AG04450 (cell line): ENCODE results near the gene SMPDL3B. TPM values are rescaled to one million over a fixed set of nuclear protein-coding genes. Genes with fewer than 3 reads are reported as not detected.

Experiments used
- CTCF ChIA-PET: fragments of 300-600, 350-600 bp; formaldehyde crosslinking; extraction: SDS; loops from one replicate; lab custom pipeline; 2022; ENCODE audit warnings: antibody characterized with exemption, inconsistent platforms; lab: Charles Lee
- POLR2A ChIA-PET: fragments of 350-600 bp; formaldehyde crosslinking; extraction: SDS; loops from one replicate; lab custom pipeline; 2021; ENCODE audit warnings: antibody characterized with exemption, inconsistent platforms; lab: Yijun Ruan, JAX
- DNase-seq: peaks from one replicate; pipeline ENCODE4 v3.0.0-alpha.2; 2011; ENCODE audit warnings: low read depth, low spot score
- H3K27ac ChIP-seq: one replicate; pipeline ENCODE4 v1.5.1; 2012; ENCODE audit warnings: low read depth, low read length, control low read depth
- H3K27me3 ChIP-seq: one replicate; pipeline ENCODE4 v1.6.0; 2012; ENCODE audit warnings: low read length; ENCODE audit not compliant: control insufficient read depth, insufficient read depth
- H3K4me3 ChIP-seq: 2 replicates; pipeline ENCODE4 v1.5.1; 2011; ENCODE audit warnings: mild to moderate bottlenecking, low read depth, low read length, control low read depth
- H3K9me3 ChIP-seq: 2 replicates; pipeline ENCODE4 v1.5.1; 2012; ENCODE audit warnings: low read length; ENCODE audit not compliant: control insufficient read depth, insufficient read depth
- polyA plus RNA-seq: library from polyadenylated mRNA; depleted of rRNA; stranded (reverse); fragments of >200 nt; gene quantifications from 2 replicates; pipeline ENCODE4 v1.2.3, GENCODE V29; 2011
- TF ChIP-seq, protein P1 (sequence below): IDR thresholded peaks from 2 replicates; pipeline ENCODE4 v1.5.1; 2011; ENCODE audit warnings: low read depth, low read length, control low read depth, inconsistent platforms

Gene SMPDL3B
- polyA plus RNA-seq, 1 experiment: 0.05 TPM

GRCh38 chr1:27938488-27938887 is 3.7 kb downstream of the SMPDL3B start:
- TF ChIP-seq, protein P1, sequence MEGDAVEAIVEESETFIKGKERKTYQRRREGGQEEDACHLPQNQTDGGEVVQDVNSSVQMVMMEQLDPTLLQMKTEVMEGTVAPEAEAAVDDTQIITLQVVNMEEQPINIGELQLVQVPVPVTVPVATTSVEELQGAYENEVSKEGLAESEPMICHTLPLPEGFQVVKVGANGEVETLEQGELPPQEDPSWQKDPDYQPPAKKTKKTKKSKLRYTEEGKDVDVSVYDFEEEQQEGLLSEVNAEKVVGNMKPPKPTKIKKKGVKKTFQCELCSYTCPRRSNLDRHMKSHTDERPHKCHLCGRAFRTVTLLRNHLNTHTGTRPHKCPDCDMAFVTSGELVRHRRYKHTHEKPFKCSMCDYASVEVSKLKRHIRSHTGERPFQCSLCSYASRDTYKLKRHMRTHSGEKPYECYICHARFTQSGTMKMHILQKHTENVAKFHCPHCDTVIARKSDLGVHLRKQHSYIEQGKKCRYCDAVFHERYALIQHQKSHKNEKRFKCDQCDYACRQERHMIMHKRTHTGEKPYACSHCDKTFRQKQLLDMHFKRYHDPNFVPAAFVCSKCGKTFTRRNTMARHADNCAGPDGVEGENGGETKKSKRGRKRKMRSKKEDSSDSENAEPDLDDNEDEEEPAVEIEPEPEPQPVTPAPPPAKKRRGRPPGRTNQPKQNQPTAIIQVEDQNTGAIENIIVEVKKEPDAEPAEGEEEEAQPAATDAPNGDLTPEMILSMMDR: no peak
- ChIA-PET POLR2A (no interaction called here), CTCF (no interaction called here)
- no peak for DNase-seq
- no peak overlapping the region for H3K4me3 ChIP-seq
- no peaks in the 10 kb centered on the region for H3K9me3 ChIP-seq
- H3K27me3 ChIP-seq: peaks cover 16% of the 10 kb centered on the region
- no peak overlapping the region for H3K27ac ChIP-seq

- no peak overlapping the region for H3K27ac ChIP-seq
- DNase-seq: no peak
- POLR2A ChIA-PET: no interaction called here
- H3K27me3 ChIP-seq: peaks cover 12% of the 10 kb centered on the region
- TF ChIP-seq, protein P1: peak; percentile 36; the same call in 1 of the 2 replicates
- no peak overlapping the region for H3K4me3 ChIP-seq
- CTCF ChIA-PET: interaction anchor here (0.6 to 1.3 kb wide), 5 partner anchors 14 to 704 kb away, joined by 3 to 4 read pairs (median 3); no protein-coding TSS in a partner anchor
- H3K9me3 ChIP-seq: no peaks in the 10 kb centered on the region
Measured at GRCh38 chr1:27940297-27940696, 5.5 kb downstream of the SMPDL3B start.

DNA sequence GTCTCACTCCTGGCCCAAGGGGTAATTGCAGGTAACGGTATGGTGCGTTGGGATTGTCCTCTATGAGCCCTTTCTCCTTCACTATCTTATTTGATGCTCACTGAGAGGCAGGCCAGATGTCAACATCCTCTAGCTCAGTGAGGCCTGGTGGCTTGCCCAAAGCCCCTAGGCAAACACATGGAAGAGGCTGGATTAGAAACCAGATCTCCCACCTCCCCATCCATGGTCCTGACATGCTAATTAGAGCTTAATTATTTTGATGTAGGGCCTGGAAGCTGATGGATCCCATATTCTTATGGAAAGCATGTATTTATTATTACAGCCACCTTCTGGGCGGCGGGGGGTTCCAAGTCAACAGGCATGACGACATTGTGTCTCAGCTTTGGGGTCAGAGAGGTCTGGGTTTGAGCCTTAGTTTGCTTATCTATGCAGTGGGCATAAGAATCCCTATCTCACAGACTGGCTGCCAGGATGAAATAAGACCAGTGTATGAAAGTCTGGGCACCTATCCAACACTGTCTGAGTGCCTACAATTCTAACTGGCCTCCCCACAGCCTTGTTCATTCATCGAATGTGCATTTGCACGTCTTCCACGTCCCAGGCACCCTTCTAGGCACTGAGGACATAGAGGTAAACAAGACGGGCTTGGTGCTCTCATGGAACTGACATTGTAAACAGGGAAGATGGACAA is 6.2 kb downstream of the SMPDL3B start:
- no peak for DNase-seq
- Histone ChIP-seq H3K4me3 (no peak overlapping the region), H3K9me3 (no peaks in the 10 kb centered on the region), H3K27me3 (peaks cover 6% of the 10 kb centered on the region), H3K27ac (no peak overlapping the region)
- TF ChIP-seq, protein P1: no peak
- ChIA-PET POLR2A (no interaction called here), CTCF (interaction anchor here (0.6 to 1.3 kb wide), 5 partner anchors 14 to 703 kb away, joined by 3 to 4 read pairs (median 3); no protein-coding TSS in a partner anchor)

GRCh38 chr1:27941671-27942540 is 7.1 kb downstream of the SMPDL3B start:
- TF ChIP-seq, protein P1: no peak
- peaks cover 6% of the 10 kb centered on the region for H3K27me3 ChIP-seq
- H3K27ac ChIP-seq: no peak overlapping the region
- POLR2A ChIA-PET: no interaction called here
- H3K4me3 ChIP-seq: no peak overlapping the region
- no peaks in the 10 kb centered on the region for H3K9me3 ChIP-seq
- CTCF ChIA-PET: no interaction called here
- DNase-seq: no peak

DNA sequence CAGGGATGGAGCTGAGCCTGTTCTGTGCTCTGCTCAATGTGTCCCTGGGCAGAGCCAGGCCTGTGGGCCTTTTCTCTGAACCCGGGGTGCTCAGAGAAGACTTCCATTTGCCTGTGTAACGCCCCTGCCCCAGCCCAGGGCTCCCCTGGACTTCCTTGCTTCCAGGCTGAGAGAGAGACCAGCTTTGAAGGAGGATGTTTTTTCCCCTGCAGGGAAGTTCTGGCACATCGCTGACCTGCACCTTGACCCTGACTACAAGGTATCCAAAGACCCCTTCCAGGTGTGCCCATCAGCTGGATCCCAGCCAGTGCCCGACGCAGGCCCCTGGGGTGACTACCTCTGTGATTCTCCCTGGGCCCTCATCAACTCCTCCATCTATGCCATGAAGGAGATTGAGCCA is 10.2 kb downstream of the SMPDL3B start:
- TF ChIP-seq, protein P1: no peak
- no peak overlapping the region for H3K27ac ChIP-seq
- peaks cover 8% of the 10 kb centered on the region for H3K27me3 ChIP-seq
- H3K9me3 ChIP-seq: no peaks in the 10 kb centered on the region
- ChIA-PET POLR2A (no interaction called here), CTCF (no interaction called here)
- no peak overlapping the region for H3K4me3 ChIP-seq
- DNase-seq: no peak
